HepG2 (cell line): ENCODE results near the gene PRMT7. TPM values are rescaled to one million over a fixed set of nuclear protein-coding genes. Genes with fewer than 3 reads are reported as not detected.

Experiments
- ATAC-seq: fragments of 200-7000 bp; cut with Tn5 transposase; 3 replicates; pipeline ENCODE4 v1.9.1; 2020; ENCODE audit warnings: mild to moderate bottlenecking, moderate library complexity
- BruUV-seq: library from RNA; stranded (reverse); fragments of 400-500 nt; replicated peaks from 2 replicates; lab custom pipeline; 2021; lab: Mats Ljungman, UMichigan
- CTCF ChIA-PET: fragments of 300-600 bp; formaldehyde crosslinking; extraction: SDS; loops from one replicate; lab custom pipeline; 2021; ENCODE audit warnings: low total read pairs, inconsistent platforms, low intra/inter-chr PET ratio; lab: Yijun Ruan, JAX
- POLR2A ChIA-PET: fragments of 350-600 bp; sonication (Branson Sonifier 250); formaldehyde crosslinking; loops from one replicate; lab custom pipeline; 2020; ENCODE audit warnings: antibody characterized with exemption, inconsistent platforms; lab: Yijun Ruan, JAX
- DNase-seq: peaks from one replicate; pipeline ENCODE4 v3.0.0-alpha.2; 2015; ENCODE audit warnings: low spot score
- FAIRE-seq: peaks from 3 replicates; lab custom pipeline; 2011; peaks lifted over from hg19 to GRCh38; lab: Jason Lieb, UNC
- H2AFZ ChIP-seq: one replicate; pipeline ENCODE4 v1.6.1; 2011; ENCODE audit warnings: low read length, inconsistent platforms
- H3K27ac ChIP-seq: fragments of 300-600 bp; 3 replicates; pipeline ENCODE4 v1.8.0; 2011; ENCODE audit warnings: mixed run types, mild to moderate bottlenecking, mixed read lengths, low read length, inconsistent platforms; ENCODE audit not compliant: insufficient read depth; ENCODE audit errors: extremely low read length
- H3K27me3 ChIP-seq, 2 experiments: fragments of 200-600 bp in 1 of 2; 2 replicates in 1 of 2; 3 replicates in 1 of 2; pipeline versions ENCODE4 v1.6.0 to v1.8.0; 2011; ENCODE audit warnings: low read length in 2 of 2, mild to moderate bottlenecking in 2 of 2, moderate library complexity in 2 of 2, inconsistent platforms in 1 of 2; ENCODE audit not compliant: insufficient read depth in 2 of 2, control insufficient read depth in 1 of 2
- H3K36me3 ChIP-seq, 2 experiments: fragments of 200-600 bp in 1 of 2; replicated peaks in 1 of 2; 2 replicates in 1 of 2; 3 replicates in 1 of 2; pipeline versions ENCODE4 v1.5.1 to v1.8.0; 2011; ENCODE audit warnings: low read length in 2 of 2, inconsistent platforms in 1 of 2; ENCODE audit not compliant: insufficient read depth in 2 of 2, control insufficient read depth in 1 of 2
- H3K4me1 ChIP-seq: 2 replicates; pipeline ENCODE4 v1.5.1; 2012; ENCODE audit warnings: low read length, inconsistent platforms; ENCODE audit not compliant: insufficient read depth
- H3K4me2 ChIP-seq: 2 replicates; pipeline ENCODE4 v1.6.0; 2011; ENCODE audit warnings: low read depth, low read length, inconsistent platforms
- H3K4me3 ChIP-seq, 3 experiments: fragments of 200-600 bp in 1 of 3; sonication (generic), shearing (Covaris generic) in 1 of 3; replicated peaks in 1 of 3; 2 replicates each; pipeline ENCODE4 v1.5.1; 2011 to 2016; ENCODE audit warnings: low read length in 3 of 3, inconsistent platforms in 2 of 3, low read depth in 2 of 3, mild to moderate bottlenecking in 2 of 3, control low read depth in 1 of 3, mixed read lengths in 1 of 3; ENCODE audit not compliant: insufficient read depth in 1 of 3
- H3K79me2 ChIP-seq: one replicate; pipeline ENCODE4 v1.6.1; 2011; ENCODE audit warnings: low read length, inconsistent platforms; ENCODE audit not compliant: insufficient read depth
- H3K9ac ChIP-seq: 2 replicates; pipeline ENCODE4 v1.6.0; 2011; ENCODE audit warnings: mild to moderate bottlenecking, low read depth, low read length, inconsistent platforms; ENCODE audit not compliant: insufficient read depth
- H3K9me3 ChIP-seq: 2 replicates; pipeline ENCODE4 v1.5.1; 2012; ENCODE audit warnings: mild to moderate bottlenecking, low read length
- H4K20me1 ChIP-seq: 2 replicates; pipeline ENCODE4 v1.6.0; 2011; ENCODE audit warnings: inconsistent platforms, mild to moderate bottlenecking, low read length, moderate library complexity; ENCODE audit not compliant: insufficient read depth
- BCL6 ChIP-seq: IDR thresholded peaks from 2 replicates; pipeline ENCODE4 v1.6.1; 2016; ENCODE audit warnings: missing genetic modification reagents, missing compliant biosample characterization
- BRF2 ChIP-seq: sonication (generic); formaldehyde crosslinking; IDR thresholded peaks from 2 replicates; pipeline ENCODE4 v1.8.1; 2022; ENCODE audit warnings: mild to moderate bottlenecking, missing genetic modification reagents
- FOXA1 ChIP-seq, 2 experiments: fragments of 450-650 bp in 1 of 2; sonication (generic) in 1 of 2; formaldehyde crosslinking in 1 of 2; IDR thresholded peaks; 2 replicates each; pipeline versions ENCODE4 v1.4.0 to v1.6.1; 2016 to 2020; ENCODE audit warnings: missing genetic modification reagents in 1 of 2
- HMGA1 ChIP-seq: sonication (generic); formaldehyde crosslinking; conservative IDR thresholded peaks from 2 replicates; pipeline ENCODE4 v1.4.0; 2020; ENCODE audit warnings: missing genetic modification reagents
- HNF4A ChIP-seq: sonication (generic); formaldehyde crosslinking; IDR thresholded peaks from 2 replicates; pipeline ENCODE4 v1.4.0; 2020; ENCODE audit warnings: missing genetic modification reagents
- KAT2B ChIP-seq: fragments of 150-350 bp; IDR thresholded peaks from 2 replicates; pipeline ENCODE4 v1.6.1; 2014; ENCODE audit warnings: low read depth, low read length, borderline replicate concordance
- PAXIP1 ChIP-seq: sonication (generic); formaldehyde crosslinking; conservative IDR thresholded peaks from 2 replicates; pipeline ENCODE4 v1.4.0; 2020; ENCODE audit warnings: mild to moderate bottlenecking, missing genetic modification reagents, moderate library complexity
- YY1 ChIP-seq: IDR thresholded peaks from 2 replicates; pipeline ENCODE4 v1.6.1; 2011; ENCODE audit warnings: low read length, low read depth, moderate library complexity, mild to moderate bottlenecking; ENCODE audit not compliant: insufficient read depth, insufficient replicate concordance
- ZBTB46 ChIP-seq: sonication (generic); formaldehyde crosslinking; IDR thresholded peaks from 2 replicates; pipeline ENCODE4 v1.4.0; 2020; ENCODE audit warnings: mild to moderate bottlenecking, missing genetic modification reagents, borderline replicate concordance
- WGBS: methylation state at CpG from one replicate; pipeline ENCODE4 v1.1.6; 2017; ENCODE audit warnings: low lambda C conversion rate; 5-methylcytosine and 5-hydroxymethylcytosine counted together
- in situ Hi-C: cut with HindIII; loops from 2 replicates; pipeline ENCODE4 v1.10.0; 2017; ENCODE audit warnings: low pct_unique_long_range_greater_than_20kb; ENCODE audit not compliant: extremely low pct_ligation_motif_present
- intact Hi-C: fragments of 100-400 bp; cut with micrococcal nuclease; formaldehyde crosslinking; loops from one replicate; pipeline ENCODE4 v1.10.0; 2022; ENCODE audit not compliant: unreplicated experiment
- polyA plus RNA-seq, 8 experiments: library from polyadenylated mRNA; depleted of rRNA in 3 of 8; stranded (reverse) in 7 of 8; unstranded in 1 of 8; fragments of >200 nt; fragmentation: Illumina TruSeq in 4 of 8; extraction: Trizol in 4 of 8; gene quantifications; 2 replicates each; pipeline versions ENCODE4 v1.2.1 to v1.2.3, GENCODE V29; 2011 to 2016; ENCODE audit warnings: low read depth in 4 of 8, missing spikeins in 1 of 8, mixed read lengths in 1 of 8; ENCODE audit not compliant: insufficient read depth in 1 of 8
- total RNA-seq, 5 experiments: library from RNA; depleted of rRNA; stranded (reverse); fragments of >200 nt; fragmentation: Illumina TruSeq; extraction: Trizol; gene quantifications; 2 replicates each; pipeline ENCODE4 v1.2.3, GENCODE V29; 2016; ENCODE audit warnings: low read depth in 1 of 5
- TF ChIP-seq, protein P1 (sequence below): sonication (generic); formaldehyde crosslinking; IDR thresholded peaks from 2 replicates; pipeline ENCODE4 v1.4.0; 2020; ENCODE audit warnings: mild to moderate bottlenecking, missing genetic modification reagents

PRMT7 gene
- total and polyA plus RNA-seq, 2 of the 13 experiments (the other 11 are each of a cell fraction or from before 2014, with no cell fraction given) = 47.5 to 55.0 TPM

- TF ChIP-seq PAXIP1 (no peak), KAT2B (0 out of 2 replicates have a peak, but pooled peaks have one; percentile 19)
- TF ChIP-seq, all 625 proteins: peak for 8
These were observed 85.7 kb downstream of the PRMT7 start (continued) for GRCh38 chr16:68396481-68396880.

GRCh38 chr16:68397710-68398201 lies 86.9 kb downstream of the PRMT7 start:
- ChIA-PET POLR2A (no interaction called here), CTCF (interaction anchor here (4.3 kb wide), 1 partner anchor 112 kb away, joined by 34 read pairs; no protein-coding TSS in a partner anchor)
- H3K9ac ChIP-seq = no peak overlapping the region
- H4K20me1 ChIP-seq = no peaks in the 10 kb centered on the region
- no peak overlapping the region for H3K4me2 ChIP-seq
- WGBS = 9% methylated on average over 6 of the region's 6 CpGs
- H2AFZ ChIP-seq = no peak overlapping the region
- no TSS peak for BruUV-seq
- FAIRE-seq (no peak), DNase-seq (no peak), ATAC-seq (no peak)
- no peaks in the 10 kb centered on the region for H3K79me2 ChIP-seq
- in situ Hi-C loops = loop anchor here (5.0 kb wide), 1 partner anchor 115 kb away; no protein-coding TSS in a partner anchor
- no peaks in the 10 kb centered on the region for H3K36me3 ChIP-seq
- intact Hi-C loops = no loop called here
- H3K4me3 ChIP-seq = no peak overlapping the region
- H3K27ac ChIP-seq = no peak overlapping the region
- H3K4me1 ChIP-seq = no peaks in the 10 kb centered on the region
- peaks cover 4 to 21% of the 10 kb centered on the region in 2 experiments for H3K27me3 ChIP-seq
- H3K9me3 ChIP-seq = no peaks in the 10 kb centered on the region
- TF ChIP-seq FOXA1 (IDR thresholded peaks at IDR 0.05) = no peak
- TF ChIP-seq FOXA1 (CRISPR knock-in tag; IDR thresholded peaks at IDR 0.05) = no peak
- TF ChIP-seq BCL6 (CRISPR knock-in tag) = no peak
- TF ChIP-seq HMGA1 = no peak
- TF ChIP-seq, protein P1, sequence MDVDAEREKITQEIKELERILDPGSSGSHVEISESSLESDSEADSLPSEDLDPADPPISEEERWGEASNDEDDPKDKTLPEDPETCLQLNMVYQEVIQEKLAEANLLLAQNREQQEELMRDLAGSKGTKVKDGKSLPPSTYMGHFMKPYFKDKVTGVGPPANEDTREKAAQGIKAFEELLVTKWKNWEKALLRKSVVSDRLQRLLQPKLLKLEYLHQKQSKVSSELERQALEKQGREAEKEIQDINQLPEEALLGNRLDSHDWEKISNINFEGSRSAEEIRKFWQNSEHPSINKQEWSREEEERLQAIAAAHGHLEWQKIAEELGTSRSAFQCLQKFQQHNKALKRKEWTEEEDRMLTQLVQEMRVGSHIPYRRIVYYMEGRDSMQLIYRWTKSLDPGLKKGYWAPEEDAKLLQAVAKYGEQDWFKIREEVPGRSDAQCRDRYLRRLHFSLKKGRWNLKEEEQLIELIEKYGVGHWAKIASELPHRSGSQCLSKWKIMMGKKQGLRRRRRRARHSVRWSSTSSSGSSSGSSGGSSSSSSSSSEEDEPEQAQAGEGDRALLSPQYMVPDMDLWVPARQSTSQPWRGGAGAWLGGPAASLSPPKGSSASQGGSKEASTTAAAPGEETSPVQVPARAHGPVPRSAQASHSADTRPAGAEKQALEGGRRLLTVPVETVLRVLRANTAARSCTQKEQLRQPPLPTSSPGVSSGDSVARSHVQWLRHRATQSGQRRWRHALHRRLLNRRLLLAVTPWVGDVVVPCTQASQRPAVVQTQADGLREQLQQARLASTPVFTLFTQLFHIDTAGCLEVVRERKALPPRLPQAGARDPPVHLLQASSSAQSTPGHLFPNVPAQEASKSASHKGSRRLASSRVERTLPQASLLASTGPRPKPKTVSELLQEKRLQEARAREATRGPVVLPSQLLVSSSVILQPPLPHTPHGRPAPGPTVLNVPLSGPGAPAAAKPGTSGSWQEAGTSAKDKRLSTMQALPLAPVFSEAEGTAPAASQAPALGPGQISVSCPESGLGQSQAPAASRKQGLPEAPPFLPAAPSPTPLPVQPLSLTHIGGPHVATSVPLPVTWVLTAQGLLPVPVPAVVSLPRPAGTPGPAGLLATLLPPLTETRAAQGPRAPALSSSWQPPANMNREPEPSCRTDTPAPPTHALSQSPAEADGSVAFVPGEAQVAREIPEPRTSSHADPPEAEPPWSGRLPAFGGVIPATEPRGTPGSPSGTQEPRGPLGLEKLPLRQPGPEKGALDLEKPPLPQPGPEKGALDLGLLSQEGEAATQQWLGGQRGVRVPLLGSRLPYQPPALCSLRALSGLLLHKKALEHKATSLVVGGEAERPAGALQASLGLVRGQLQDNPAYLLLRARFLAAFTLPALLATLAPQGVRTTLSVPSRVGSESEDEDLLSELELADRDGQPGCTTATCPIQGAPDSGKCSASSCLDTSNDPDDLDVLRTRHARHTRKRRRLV (CRISPR knock-in tag) = no peak
- no peak for TF ChIP-seq YY1
- TF ChIP-seq ZBTB46 (CRISPR knock-in tag) = no peak
- TF ChIP-seq BRF2 = no peak
- TF ChIP-seq HNF4A (CRISPR knock-in tag) = no peak
